Muscle of leg (tissue), 11 donors: ENCODE data around the gene SART3. TPM values are rescaled to one million over a fixed set of nuclear protein-coding genes. Genes with fewer than 3 reads are reported as not detected.
A peak's percentile ranks its signal among the peaks of the same experiment; 100 is the strongest.

Experiments used
- DNase-seq: peaks from one replicate; pipeline ENCODE4 v3.0.0; 2013
- H3K27ac ChIP-seq: one replicate; pipeline ENCODE4 v1.5.1; 2013; ENCODE audit warnings: mild to moderate bottlenecking, low read length, control low read depth
- H3K27me3 ChIP-seq: one replicate; pipeline ENCODE4 v1.6.1; 2013; ENCODE audit warnings: low read length; ENCODE audit not compliant: control insufficient read depth, insufficient read depth
- H3K36me3 ChIP-seq: one replicate; pipeline ENCODE4 v1.6.1; 2013; ENCODE audit warnings: low read length; ENCODE audit not compliant: control insufficient read depth, insufficient read depth
- H3K4me1 ChIP-seq: one replicate; pipeline ENCODE4 v1.6.1; 2013; ENCODE audit warnings: low read length; ENCODE audit not compliant: control insufficient read depth, insufficient read depth
- H3K4me3 ChIP-seq: one replicate; pipeline ENCODE4 v1.5.1; 2013; ENCODE audit warnings: low read length, control low read depth
- H3K9me3 ChIP-seq: replicated peaks from 2 replicates; pipeline ENCODE4 v1.6.1; 2013; ENCODE audit warnings: low read depth, low read length; ENCODE audit not compliant: control insufficient read depth
- WGBS: methylation state at CpG from one replicate; pipeline ENCODE4 v1.1.5; 2013; ENCODE audit warnings: missing lambda C conversion rate; ENCODE audit not compliant: insufficient coverage; 5-methylcytosine and 5-hydroxymethylcytosine counted together
- polyA plus RNA-seq, 8 donors: library from polyadenylated mRNA; unstranded; fragments of 120-200 nt; gene quantifications; one replicate each; pipeline versions ENCODE4 v1.2.1 to v1.2.3, GENCODE V29; 2013; ENCODE audit warnings: inconsistent platforms in 1 of 8, low replicate concordance in 1 of 8; ENCODE audit not compliant: insufficient read length in 8 of 8, insufficient read depth in 1 of 8
- total RNA-seq: library from RNA; stranded (reverse); fragments of 120-200 nt; gene quantifications from one replicate; pipeline ENCODE4 v1.2.4, GENCODE V29; 2013

SART3 gene
- total and polyA plus RNA-seq, 9 donors, result 30.8 to 41.4 (median 35.7) TPM

DNA sequence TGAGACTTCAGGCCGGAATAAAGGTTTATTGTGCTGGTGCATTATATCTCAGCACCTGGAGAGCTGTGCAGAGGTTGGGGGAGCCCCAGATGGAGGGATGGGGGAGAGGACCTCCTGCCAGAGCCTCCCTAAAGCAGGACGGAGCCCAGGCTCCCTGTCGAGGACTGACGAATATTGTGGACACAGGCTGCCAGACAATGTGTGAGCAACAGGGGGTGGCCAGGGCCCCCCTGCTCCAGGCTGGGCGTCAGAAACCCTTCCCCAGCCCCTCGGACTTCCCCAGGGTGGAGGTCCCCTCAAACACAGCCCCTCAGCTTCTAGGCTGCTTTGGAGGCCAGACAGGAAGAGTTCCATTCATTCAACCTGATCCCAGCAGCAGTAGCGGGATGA, 28.9 kb upstream of the SART3 start:
- no peaks in the 10 kb centered on the region for H3K27me3 ChIP-seq
- H3K4me3 ChIP-seq, result no peak overlapping the region
- WGBS, result 16% methylated on average over 4 of the region's 7 CpGs
- DNase-seq, result no peak
- H3K9me3 ChIP-seq, result no peaks in the 10 kb centered on the region
- no peak overlapping the region for H3K27ac ChIP-seq
- peaks cover 44% of the 10 kb centered on the region for H3K4me1 ChIP-seq
- no peaks in the 10 kb centered on the region for H3K36me3 ChIP-seq

DNA sequence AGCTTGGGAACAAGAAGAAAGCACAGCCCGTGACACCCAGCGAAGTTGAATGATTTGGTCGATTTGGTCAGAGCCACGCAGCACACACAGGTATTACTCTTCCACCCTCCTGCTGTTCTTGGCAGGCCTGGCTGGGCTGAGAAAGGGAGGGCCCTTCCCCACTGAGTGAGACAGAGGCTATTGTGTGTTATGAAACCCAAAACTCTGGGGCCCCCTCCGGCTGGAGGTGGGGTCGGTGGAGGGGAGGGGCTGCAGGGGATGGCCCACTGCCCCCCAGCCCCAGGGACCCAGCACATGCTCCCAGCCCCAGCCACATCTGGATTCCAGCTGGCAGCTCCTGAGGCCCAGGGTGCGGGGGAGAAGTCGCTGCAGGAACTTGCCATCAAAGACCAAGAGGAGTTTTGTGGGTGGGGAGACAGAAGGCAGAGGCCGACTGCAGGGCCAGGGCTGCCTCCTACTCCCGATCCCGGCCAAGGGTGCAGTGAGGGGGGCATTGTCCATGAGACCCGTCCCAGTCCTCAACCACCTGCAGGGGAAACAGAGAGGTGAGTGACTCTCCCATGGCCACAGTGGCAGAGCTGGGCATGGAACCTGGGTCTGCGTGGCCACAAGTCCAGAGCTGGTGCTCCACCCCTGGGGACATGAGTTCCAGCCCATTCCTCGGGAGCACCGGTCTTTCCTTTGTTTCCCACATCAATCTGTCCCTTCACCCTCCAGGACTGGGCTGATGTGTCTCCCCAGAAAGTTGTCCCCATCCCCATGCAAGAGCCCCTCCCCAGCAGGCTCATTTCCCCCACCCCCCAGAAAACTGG, 28.3 kb upstream of the SART3 start:
- DNase-seq, result peak; percentile 82
- WGBS, result 21% methylated on average over 4 of the region's 15 CpGs

DNA sequence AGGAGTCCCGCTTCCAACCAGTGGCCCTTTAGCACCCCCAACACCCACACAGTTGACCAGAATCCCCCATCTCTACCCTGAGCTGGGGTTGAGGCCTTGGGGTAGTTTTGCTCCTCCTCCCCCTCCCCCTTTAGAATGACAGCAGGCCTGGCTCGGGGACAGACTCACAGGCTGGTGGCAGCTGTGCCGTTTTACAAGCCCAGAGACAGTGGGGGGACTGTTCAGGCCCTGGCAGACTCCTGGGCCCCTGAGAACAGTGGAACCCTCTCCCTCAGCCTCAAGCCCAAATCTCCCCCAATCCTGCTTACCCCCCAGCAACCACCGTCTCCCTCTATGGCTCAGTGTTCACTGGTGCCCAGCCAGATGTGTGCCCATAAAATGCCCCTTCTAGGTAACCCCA, 26.9 kb upstream of the SART3 start:
- H3K9me3 ChIP-seq, result no peaks in the 10 kb centered on the region

More for the DNA sequence above, 28.3 kb upstream of the SART3 start:
- Histone ChIP-seq H3K36me3 (no peaks in the 10 kb centered on the region), H3K27me3 (no peaks in the 10 kb centered on the region), H3K9me3 (no peaks in the 10 kb centered on the region), H3K27ac (peak overlapping the region; percentile 84), H3K4me3 (no peak overlapping the region), H3K4me1 (peaks cover 46% of the 10 kb centered on the region)

DNA sequence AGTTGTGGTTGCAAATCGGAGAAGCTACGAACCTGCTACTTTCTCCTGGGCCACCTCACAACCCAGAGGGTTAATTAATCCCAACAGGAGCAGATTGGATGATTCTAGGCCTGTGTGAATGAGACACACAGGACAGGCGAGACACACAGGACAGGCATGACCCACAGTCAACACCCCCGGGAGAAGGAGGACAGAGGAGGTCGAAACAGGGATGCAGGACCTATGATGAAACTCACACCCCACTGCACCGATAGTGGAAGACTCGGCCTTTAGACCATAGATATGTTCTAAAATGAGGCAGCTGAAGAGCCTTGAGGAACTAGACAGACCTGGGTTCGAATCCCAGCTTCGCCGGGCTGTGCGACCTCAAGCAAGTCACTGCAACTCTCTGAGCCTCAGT, 25.3 kb upstream of the SART3 start:
- Histone ChIP-seq H3K4me1 (peaks cover 58% of the 10 kb centered on the region), H3K36me3 (no peaks in the 10 kb centered on the region), H3K9me3 (no peaks in the 10 kb centered on the region), H3K4me3 (no peak overlapping the region), H3K27ac (no peak overlapping the region), H3K27me3 (no peaks in the 10 kb centered on the region)
- no peak for DNase-seq
- WGBS, result 86% methylated on average over 8 of the region's 11 CpGs

More for the DNA sequence above, 26.9 kb upstream of the SART3 start:
- peaks cover 50% of the 10 kb centered on the region for H3K4me1 ChIP-seq
- H3K27ac ChIP-seq, result peak overlapping the region; percentile 84
- no peak overlapping the region for H3K4me3 ChIP-seq
- no peaks in the 10 kb centered on the region for H3K27me3 ChIP-seq
- no peaks in the 10 kb centered on the region for H3K36me3 ChIP-seq
- DNase-seq, result peak; percentile 74
- 37% methylated on average over 2 of the region's 4 CpGs for WGBS

DNA sequence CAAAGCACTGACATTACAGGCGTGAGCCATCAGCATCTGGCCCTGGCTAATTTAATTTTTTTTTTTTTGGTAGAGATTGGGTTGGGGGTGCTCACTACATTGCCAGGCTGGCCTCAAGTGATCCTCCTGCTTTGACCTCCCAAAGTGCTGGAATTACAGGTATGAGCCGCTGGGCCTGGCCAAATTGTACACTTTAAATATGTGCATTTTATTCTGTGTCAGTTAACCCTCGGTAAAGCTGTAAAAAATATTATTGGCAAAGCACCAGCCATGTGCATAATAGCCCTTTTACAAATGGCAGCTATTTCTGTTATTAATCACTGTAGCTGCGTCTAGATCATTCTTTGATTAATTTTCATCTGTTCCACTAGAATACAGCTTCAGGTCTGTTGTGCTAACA, 24.9 kb upstream of the SART3 start:
- Histone ChIP-seq H3K36me3 (no peaks in the 10 kb centered on the region), H3K27me3 (no peaks in the 10 kb centered on the region), H3K4me1 (peaks cover 58% of the 10 kb centered on the region), H3K9me3 (no peaks in the 10 kb centered on the region), H3K27ac (no peak overlapping the region), H3K4me3 (no peak overlapping the region)
- WGBS, result no CpG with 5 or more reads among the region's 4 CpGs
- DNase-seq, result no peak

DNA sequence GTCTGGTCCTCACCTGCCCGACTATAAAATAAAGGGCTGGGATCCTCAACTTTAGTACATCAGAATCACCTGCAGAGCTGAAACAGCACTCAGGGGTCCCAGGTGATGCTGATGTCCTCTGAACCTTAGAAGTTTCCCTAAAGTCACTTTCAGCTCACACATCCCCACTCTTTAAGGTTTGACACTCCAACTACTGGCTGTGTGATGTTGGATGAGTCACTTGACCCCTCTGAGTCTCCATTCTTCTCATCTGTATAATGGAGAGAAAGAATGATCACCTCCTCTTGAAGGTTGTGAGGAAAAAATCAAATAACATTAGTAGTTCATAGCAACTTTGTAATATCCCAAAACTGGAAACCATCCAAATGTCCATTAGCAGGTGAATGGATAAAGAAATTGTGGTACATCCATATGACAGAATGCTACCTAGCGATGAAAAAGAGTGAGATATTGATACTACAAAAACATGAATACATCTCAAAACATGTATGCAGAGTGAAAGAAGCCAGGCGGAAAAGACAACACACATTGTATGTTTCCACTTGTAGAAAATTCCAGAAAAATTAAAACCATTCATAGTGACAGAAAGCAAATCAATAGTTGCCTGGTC, 23.6 kb upstream of the SART3 start:
- Histone ChIP-seq H3K27ac (peak overlapping the region; percentile 86), H3K4me1 (peaks cover 55% of the 10 kb centered on the region), H3K36me3 (no peaks in the 10 kb centered on the region), H3K27me3 (no peaks in the 10 kb centered on the region), H3K9me3 (no peaks in the 10 kb centered on the region), H3K4me3 (no peak overlapping the region)
- no CpG with 5 or more reads among the region's 3 CpGs for WGBS
- DNase-seq, result no peak

GRCh38 chr12:108583991-108584390, 23.0 kb upstream of the SART3 start:
- WGBS, result 25% methylated on average over 7 of the region's 7 CpGs
- Histone ChIP-seq H3K36me3 (no peaks in the 10 kb centered on the region), H3K27ac (peak overlapping the region; percentile 86), H3K4me3 (no peak overlapping the region), H3K4me1 (peaks cover 52% of the 10 kb centered on the region), H3K27me3 (no peaks in the 10 kb centered on the region), H3K9me3 (no peaks in the 10 kb centered on the region)
- DNase-seq, result peak; percentile 81

DNA sequence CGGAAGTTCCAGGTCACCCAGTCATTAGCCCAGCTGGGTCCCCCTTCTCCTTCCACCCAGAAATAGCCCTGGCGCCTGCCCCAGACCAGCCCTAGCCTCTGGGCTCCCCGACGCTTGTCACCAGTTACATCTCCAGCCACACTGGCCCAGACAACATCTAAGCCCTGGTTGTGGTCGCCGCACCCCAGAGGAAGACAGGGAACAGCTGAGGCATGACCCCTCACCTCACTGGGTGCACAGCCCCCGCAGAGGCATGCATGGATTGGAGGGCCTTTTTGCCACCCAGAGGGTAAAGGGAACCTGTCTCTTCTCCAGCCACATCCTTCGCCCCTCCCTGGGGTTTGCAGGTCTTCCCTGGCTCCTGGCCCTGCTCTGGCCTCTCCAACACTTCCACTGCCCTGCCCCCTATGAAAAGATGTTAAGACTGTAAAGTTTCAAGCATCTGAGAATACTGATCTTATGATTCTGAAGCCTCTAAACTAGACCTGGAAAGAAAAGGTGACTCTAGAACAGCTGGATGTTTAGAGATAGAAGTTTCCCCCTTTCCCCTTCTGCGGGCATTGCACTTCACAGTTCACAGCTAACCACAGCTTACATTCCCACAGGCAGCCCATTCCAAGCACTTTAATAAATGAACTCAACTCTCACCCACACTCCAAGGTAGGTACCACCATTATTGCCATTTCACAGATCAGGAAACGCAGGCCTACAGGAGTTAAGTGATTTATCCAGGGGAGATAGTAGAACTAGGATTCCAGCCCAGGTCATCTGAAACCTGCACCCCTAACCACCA, 22.2 kb upstream of the SART3 start:
- Histone ChIP-seq H3K4me3 (no peak overlapping the region), H3K4me1 (peaks cover 44% of the 10 kb centered on the region), H3K27me3 (no peaks in the 10 kb centered on the region), H3K36me3 (no peaks in the 10 kb centered on the region), H3K9me3 (no peaks in the 10 kb centered on the region), H3K27ac (peak overlapping the region; percentile 86)
- 48% methylated on average over 4 of the region's 10 CpGs for WGBS
- no peak for DNase-seq

DNA sequence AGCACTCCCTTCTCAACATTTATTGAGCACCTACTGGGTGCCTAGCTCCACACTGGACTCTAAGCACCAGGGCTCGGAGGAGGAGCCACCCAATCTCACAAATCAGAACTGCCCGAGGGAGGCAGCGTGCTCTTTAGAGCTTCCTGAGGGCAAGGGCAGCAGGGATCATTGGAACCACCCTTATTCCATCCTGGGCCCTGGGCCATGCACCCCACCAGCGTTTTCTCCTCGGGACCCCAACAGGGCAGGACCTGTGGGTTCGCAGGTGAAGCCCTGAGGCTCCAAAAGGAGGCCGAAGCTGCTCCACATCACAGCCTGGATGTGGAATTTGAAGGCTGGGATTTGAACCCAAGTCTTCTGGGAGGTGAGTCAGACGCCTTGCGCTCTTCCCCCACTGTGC, 21.5 kb upstream of the SART3 start:
- no peak for DNase-seq
- no peaks in the 10 kb centered on the region for H3K9me3 ChIP-seq
- WGBS, result 90% methylated on average over 7 of the region's 9 CpGs

More for the DNA sequence above, 21.5 kb upstream of the SART3 start:
- Histone ChIP-seq H3K4me3 (no peak overlapping the region), H3K27ac (no peak overlapping the region), H3K36me3 (no peaks in the 10 kb centered on the region), H3K4me1 (peaks cover 37% of the 10 kb centered on the region), H3K27me3 (no peaks in the 10 kb centered on the region)
